Muscle layer of colon (tissue), 2 donors: ENCODE data around the gene KRT78.
"Not testable (repeated sequence)": the region's sequence is repeated elsewhere in the genome, so short reads cannot be mapped to it uniquely, and the experiment has no call there.

Experiments used
- H3K27ac ChIP-seq: one replicate; pipeline ENCODE4 v1.7.0; 2013; ENCODE audit warnings: low read depth, mild to moderate bottlenecking, low read length, moderate library complexity
- H3K27me3 ChIP-seq, 2 donors: one replicate each; pipeline ENCODE4 v1.7.0; 2013; ENCODE audit warnings: low read length in 2 of 2, mild to moderate bottlenecking in 2 of 2; ENCODE audit not compliant: insufficient read depth in 2 of 2, control insufficient read depth in 1 of 2
- H3K36me3 ChIP-seq: one replicate; pipeline ENCODE4 v1.7.0; 2013; ENCODE audit warnings: mild to moderate bottlenecking, low read length; ENCODE audit not compliant: insufficient read depth
- H3K4me1 ChIP-seq: one replicate; pipeline ENCODE4 v1.7.0; 2013; ENCODE audit warnings: mild to moderate bottlenecking, low read length; ENCODE audit not compliant: insufficient read depth
- H3K4me3 ChIP-seq, 2 donors: one replicate each; pipeline ENCODE4 v1.7.0; 2013; ENCODE audit warnings: low read length in 2 of 2, low read depth in 1 of 2, mild to moderate bottlenecking in 1 of 2, moderate library complexity in 1 of 2
- H3K9ac ChIP-seq: one replicate; pipeline ENCODE4 v1.7.0; 2013; ENCODE audit warnings: low read length
- H3K9me3 ChIP-seq: one replicate; pipeline ENCODE4 v1.7.0; 2013; ENCODE audit warnings: mild to moderate bottlenecking, low read length
- donor health status: abdominal sarcoma.
- donor health status: Adenocarcinoma of cecum.

KRT78 gene

GRCh38 chr12:52867642-52868041 lies 18.8 kb upstream of the KRT78 start:
- Histone ChIP-seq H3K27me3 (no peaks in the 10 kb centered on the region), H3K4me1 (peaks cover 15% of the 10 kb centered on the region), H3K36me3 (no peaks in the 10 kb centered on the region), H3K4me3 (no peak overlapping the region), H3K9me3 (no peaks in the 10 kb centered on the region), H3K27ac (no peak overlapping the region), H3K9ac (no peak overlapping the region)

GRCh38 chr12:52867152-52867551 lies 18.4 kb upstream of the KRT78 start:
- Histone ChIP-seq H3K4me1 (peaks cover 15% of the 10 kb centered on the region), H3K36me3 (no peaks in the 10 kb centered on the region), H3K9me3 (no peaks in the 10 kb centered on the region), H3K4me3 (no peak overlapping the region), H3K27ac (no peak overlapping the region), H3K27me3 (no peaks in the 10 kb centered on the region), H3K9ac (no peak overlapping the region)

GRCh38 chr12:52865090-52865944 lies 16.5 kb upstream of the KRT78 start:
- H3K36me3 ChIP-seq, result no peaks in the 10 kb centered on the region
- H3K27ac ChIP-seq, result no peak overlapping the region
- no peak overlapping the region for H3K4me3 ChIP-seq
- peaks cover 1% of the 10 kb centered on the region for H3K4me1 ChIP-seq
- no peak overlapping the region for H3K9ac ChIP-seq
- no peaks in the 10 kb centered on the region for H3K9me3 ChIP-seq
- no peaks in the 10 kb centered on the region for H3K27me3 ChIP-seq

GRCh38 chr12:52862023-52862422 lies 13.2 kb upstream of the KRT78 start:
- H3K27ac ChIP-seq, result no peak overlapping the region
- H3K27me3 ChIP-seq, result no peaks in the 10 kb centered on the region
- no peaks in the 10 kb centered on the region for H3K36me3 ChIP-seq
- H3K4me1 ChIP-seq, result peaks cover 11% of the 10 kb centered on the region
- no peaks in the 10 kb centered on the region for H3K9me3 ChIP-seq
- H3K9ac ChIP-seq, result no peak overlapping the region
- no peak overlapping the region for H3K4me3 ChIP-seq

GRCh38 chr12:52861511-52861910 lies 12.7 kb upstream of the KRT78 start:
- Histone ChIP-seq H3K4me3 (no peak overlapping the region), H3K9ac (no peak overlapping the region), H3K4me1 (peaks cover 11% of the 10 kb centered on the region), H3K27me3 (no peaks in the 10 kb centered on the region), H3K27ac (no peak overlapping the region), H3K9me3 (no peaks in the 10 kb centered on the region), H3K36me3 (no peaks in the 10 kb centered on the region)

GRCh38 chr12:52860102-52860823 lies 11.5 kb upstream of the KRT78 start:
- H3K4me1 ChIP-seq, result peaks cover 11% of the 10 kb centered on the region
- H3K27ac ChIP-seq, result no peak overlapping the region
- H3K9ac ChIP-seq, result no peak overlapping the region
- H3K27me3 ChIP-seq, result no peaks in the 10 kb centered on the region
- H3K9me3 ChIP-seq, result no peaks in the 10 kb centered on the region
- no peaks in the 10 kb centered on the region for H3K36me3 ChIP-seq
- no peak overlapping the region for H3K4me3 ChIP-seq

GRCh38 chr12:52857500-52857899 lies 8.7 kb upstream of the KRT78 start:
- H3K36me3 ChIP-seq, result no peaks in the 10 kb centered on the region

GRCh38 chr12:52856787-52857186 lies 8.0 kb upstream of the KRT78 start:
- no peak overlapping the region for H3K4me3 ChIP-seq
- H3K36me3 ChIP-seq, result no peaks in the 10 kb centered on the region
- H3K4me1 ChIP-seq, result peaks cover 11% of the 10 kb centered on the region
- H3K9ac ChIP-seq, result no peak overlapping the region
- H3K27me3 ChIP-seq, result no peaks in the 10 kb centered on the region
- no peak overlapping the region for H3K27ac ChIP-seq
- H3K9me3 ChIP-seq, result no peaks in the 10 kb centered on the region

More at GRCh38 chr12:52857500-52857899, 8.7 kb upstream of the KRT78 start:
- Histone ChIP-seq H3K4me1 (peaks cover 11% of the 10 kb centered on the region), H3K9ac (no peak overlapping the region), H3K9me3 (no peaks in the 10 kb centered on the region), H3K27ac (no peak overlapping the region), H3K27me3 (no peaks in the 10 kb centered on the region), H3K4me3 (no peak overlapping the region)

GRCh38 chr12:52856077-52856476 lies 7.3 kb upstream of the KRT78 start:
- H3K4me3 ChIP-seq, H3K9me3 ChIP-seq, H3K36me3 ChIP-seq, H3K9ac ChIP-seq, H3K27me3 ChIP-seq, H3K27ac ChIP-seq: not testable (repeated sequence)
- H3K4me1 ChIP-seq, result peaks cover 11% of the 10 kb centered on the region

GRCh38 chr12:52851787-52852186 lies 3.0 kb upstream of the KRT78 start:
- no peak overlapping the region for H3K4me3 ChIP-seq
- H3K27me3 ChIP-seq, result peaks cover 0 to 6% of the 10 kb centered on the region in 2 donors
- H3K27ac ChIP-seq, result no peak overlapping the region
- H3K4me1 ChIP-seq, result no peaks in the 10 kb centered on the region
- no peak overlapping the region for H3K9ac ChIP-seq
- no peaks in the 10 kb centered on the region for H3K36me3 ChIP-seq
- no peaks in the 10 kb centered on the region for H3K9me3 ChIP-seq

GRCh38 chr12:52850681-52851080 lies 1.9 kb upstream of the KRT78 start:
- H3K9ac ChIP-seq, result no peak overlapping the region

More at GRCh38 chr12:52850681-52851080, 1.9 kb upstream of the KRT78 start:
- no peak overlapping the region for H3K4me3 ChIP-seq
- no peaks in the 10 kb centered on the region for H3K9me3 ChIP-seq
- peaks cover 0 to 6% of the 10 kb centered on the region in 2 donors for H3K27me3 ChIP-seq
- H3K36me3 ChIP-seq, result no peaks in the 10 kb centered on the region
- H3K4me1 ChIP-seq, result no peaks in the 10 kb centered on the region
- no peak overlapping the region for H3K27ac ChIP-seq
